Cortex of kidney (tissue), 1 donor: ENCODE measurements around the gene CFAP97.
"Not testable (repeated sequence)": the region's sequence is repeated elsewhere in the genome, so short reads cannot be mapped to it uniquely, and the experiment has no call there.

Experiments used
- DNase-seq: peaks from one replicate; lab custom pipeline; 2025; lab: John Stamatoyannopoulos, UW

Gene CFAP97

DNA sequence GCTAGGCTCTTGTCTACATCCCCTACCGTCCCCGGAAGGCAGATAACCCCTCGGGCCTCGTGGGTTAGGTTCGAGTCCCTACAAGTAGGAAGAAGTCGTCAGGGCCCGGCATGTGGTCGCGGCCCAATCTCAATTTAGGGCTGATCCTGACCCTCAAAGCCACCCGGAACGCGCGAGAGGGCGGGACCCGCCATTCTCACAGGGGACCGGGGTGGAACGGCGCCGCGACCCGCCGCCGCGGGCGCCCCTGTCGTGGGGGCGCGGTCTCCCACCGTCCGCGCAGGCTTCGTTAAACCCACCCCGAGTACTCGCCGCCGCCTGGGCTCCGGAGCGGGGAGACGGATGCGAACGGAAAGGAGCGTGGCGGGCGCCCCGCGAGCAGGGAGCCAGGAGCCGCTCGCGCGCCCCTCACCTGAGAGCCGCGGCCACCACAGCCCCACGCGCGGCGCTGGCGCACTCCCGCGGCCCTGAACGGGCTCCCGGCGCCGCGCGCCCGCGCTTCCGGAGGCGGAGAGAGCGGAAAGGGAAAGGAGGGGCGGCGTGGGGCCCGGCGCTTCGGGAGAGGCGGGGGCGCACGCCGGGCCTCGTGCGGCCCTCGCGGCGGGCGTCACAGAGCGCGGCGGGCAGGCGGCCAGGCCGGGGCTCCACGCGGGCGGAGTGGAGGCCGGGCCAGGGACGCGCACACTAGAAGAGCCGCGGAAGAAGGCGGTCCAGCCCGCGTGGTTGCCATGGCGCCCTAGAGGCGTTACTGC is at the start of gene CFAP97:
TSS of gene CFAP97 (minus strand) at position 515 of the 752 bp plus-strand sequence. CDS start 12,804 bp downstream, outside the sequence.
- peak; percentile 20 for DNase-seq

DNA sequence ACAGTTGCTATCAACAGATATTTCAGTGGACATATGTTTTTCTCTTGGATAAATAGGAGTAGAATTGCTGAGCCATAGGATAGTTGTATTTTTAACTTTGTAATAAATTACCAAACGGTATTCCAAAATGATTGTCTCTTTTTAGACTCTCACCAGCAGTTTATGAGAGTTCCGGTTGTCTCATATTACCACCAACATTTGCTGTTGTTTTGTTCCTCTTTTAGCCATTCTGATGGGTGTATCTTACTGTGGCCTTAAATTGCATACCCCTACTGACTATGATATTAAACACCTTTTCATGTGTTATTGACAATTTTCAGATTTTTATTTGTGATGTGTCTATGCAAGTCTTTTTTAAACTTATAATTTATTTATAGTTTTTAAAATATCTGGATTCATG is 45.3 kb upstream of the CFAP97 start:
- no peak for DNase-seq

DNA sequence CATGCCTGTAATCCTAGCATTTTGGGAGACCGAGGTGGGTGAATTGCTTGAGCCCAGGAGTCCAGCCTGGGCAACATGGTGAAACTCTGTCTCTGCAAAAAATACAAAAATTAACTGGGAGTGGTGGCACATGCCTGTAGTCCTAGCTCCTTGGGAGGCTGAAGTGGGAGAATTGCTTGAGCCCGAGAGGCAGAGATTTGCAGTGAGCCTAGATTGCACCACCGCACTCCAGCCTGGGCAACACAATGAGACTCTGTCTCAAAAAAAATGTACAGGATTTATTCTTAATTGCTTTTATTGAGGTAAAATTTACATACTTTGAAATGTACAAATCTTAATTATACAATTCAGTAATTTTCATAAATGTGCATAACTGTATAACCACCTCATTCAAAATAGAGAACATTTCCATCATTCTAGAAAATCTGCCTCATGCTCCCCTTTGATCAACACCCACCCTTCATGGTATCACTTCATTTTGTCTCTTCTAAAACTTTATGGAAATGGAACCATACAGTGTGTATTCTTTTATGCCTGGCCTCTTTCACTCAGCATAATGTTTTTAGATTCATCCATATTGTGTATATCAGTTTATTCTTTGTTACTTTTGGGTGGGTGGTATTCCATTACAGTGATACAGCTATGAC is 44.7 kb upstream of the CFAP97 start:
- no peak for DNase-seq

DNA sequence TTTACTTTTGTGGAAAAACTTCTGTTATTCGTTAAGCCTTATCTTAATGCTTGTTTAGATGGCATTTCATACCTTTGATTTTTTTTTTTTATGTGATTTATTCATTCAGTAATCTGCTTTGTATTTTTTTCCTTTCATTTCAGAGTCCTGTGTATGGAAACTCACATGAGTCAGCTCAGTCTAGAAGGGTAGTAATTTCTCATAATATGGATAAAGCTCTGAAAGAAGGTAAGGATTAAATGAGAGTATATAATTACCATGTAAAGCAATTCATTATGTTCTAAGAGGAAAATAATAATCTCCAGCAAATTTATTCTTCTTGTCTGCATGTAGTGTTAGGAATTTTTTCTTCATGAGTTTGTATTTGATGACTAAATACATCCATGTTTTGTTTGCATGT is 43.4 kb upstream of the CFAP97 start:
- no peak for DNase-seq

DNA sequence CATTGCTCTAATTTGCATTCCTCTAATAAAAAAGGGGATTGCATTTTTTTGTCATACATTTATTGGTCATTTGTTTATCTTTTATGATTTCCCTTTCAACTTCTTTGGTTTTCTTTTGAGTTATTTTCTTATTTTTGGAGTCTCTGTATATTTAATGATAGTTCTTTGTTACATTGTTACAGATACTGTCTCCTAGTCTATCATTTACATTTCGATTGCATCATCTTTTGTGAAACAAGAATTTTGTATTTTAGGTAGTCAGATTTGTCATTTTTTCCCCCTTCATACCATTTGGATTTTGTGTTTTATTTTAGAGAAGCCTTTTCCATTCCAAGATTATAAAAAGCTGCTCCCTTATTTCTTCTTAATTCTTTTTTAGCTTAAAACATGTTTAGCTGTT is 42.7 kb upstream of the CFAP97 start:
- no peak for DNase-seq

DNA sequence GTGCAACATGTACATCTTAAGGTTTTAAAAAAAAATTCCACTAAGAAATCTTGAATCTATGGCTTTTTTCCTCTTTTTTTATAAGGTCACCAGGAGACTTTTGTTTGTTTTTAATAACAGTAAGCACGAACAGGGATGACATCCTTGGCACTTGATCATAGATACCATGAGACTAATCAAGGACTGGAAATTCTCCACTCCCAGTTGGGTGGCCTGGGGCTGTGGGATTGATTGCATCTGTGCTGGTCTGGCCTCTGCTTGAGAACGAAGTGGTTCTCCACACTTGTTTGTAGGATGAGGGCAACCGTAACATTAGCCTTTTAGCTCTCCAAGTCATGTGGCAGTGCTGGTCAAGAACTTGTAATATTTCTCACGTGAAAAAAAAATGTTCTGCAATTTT is 41.0 kb upstream of the CFAP97 start:
- DNase-seq, result no peak

DNA sequence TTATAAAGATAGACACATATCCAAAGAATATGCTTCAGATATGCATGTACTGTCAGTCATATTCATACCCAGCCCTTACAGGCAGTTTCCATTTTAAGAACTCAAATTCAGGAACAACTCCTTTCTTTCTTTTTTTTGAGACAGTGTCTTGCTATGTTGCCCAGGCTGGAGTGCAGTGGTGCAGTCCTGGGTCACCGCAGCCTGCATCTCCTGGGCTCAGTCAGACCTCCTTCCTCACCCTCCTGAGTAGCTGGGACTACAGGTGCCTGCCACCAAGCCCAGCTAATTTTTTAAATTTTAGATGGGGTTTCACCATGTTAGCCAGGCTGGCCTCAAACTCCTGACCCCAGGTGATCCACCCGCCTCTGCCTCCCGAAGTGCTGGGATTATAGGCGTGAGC is 40.1 kb upstream of the CFAP97 start:
- no peak for DNase-seq

DNA sequence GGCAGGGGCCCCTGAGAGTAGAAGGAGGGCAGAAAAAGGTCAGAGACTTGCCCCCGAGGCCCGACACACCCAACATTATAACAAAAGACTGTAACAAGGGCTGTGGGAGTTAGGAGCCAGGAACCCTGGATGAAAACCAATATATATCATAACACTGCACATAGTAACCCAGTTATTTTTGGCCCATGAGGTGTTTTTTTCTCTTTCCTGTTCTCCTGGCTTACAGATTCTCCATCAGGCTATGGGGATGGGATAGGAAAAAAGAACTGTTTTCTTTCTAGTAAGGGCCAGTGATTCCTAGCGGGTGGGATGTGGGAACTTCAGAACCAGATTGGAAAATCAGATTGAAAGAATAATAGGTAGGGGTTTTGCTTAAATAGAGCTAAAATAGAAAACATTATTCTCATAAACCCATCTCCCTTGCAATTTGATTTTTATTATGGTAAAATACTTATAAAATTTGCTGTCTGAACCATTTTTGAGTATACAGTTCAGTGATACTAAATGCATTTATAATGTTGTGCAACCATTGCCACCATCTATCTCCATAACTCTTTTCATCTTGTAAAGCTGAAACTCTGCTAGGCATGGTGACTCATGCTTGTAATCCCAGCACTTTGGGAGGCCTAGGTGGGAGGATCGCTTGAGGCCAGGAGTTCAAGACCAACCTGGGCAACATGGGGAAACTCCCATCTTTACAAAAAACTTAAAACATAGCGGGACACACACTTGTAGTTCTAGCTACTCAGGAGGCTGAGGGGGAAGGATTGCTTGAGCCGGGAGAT is 39.1 kb upstream of the CFAP97 start:
- DNase-seq, result no peak

DNA sequence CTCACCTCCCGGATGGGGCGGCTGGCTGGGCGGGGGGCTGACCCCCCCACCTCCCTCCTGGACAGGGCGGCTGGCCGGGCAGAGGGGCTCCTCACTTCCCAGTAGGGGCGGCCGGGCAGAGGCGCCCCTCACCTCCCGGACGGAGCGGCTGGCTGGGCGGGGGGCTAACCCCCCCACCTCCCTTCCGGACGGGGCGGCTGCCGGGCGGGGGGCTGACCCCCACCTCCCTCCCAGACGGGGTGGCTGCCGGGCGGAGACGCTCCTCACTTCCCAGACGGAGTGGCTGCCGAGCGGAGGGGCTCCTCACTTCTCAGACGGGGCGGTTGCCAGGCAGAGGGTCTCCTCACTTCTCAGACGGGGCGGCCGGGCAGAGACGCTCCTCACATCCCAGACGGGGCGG is 36.7 kb upstream of the CFAP97 start:
- DNase-seq, result not testable (repeated sequence)

DNA sequence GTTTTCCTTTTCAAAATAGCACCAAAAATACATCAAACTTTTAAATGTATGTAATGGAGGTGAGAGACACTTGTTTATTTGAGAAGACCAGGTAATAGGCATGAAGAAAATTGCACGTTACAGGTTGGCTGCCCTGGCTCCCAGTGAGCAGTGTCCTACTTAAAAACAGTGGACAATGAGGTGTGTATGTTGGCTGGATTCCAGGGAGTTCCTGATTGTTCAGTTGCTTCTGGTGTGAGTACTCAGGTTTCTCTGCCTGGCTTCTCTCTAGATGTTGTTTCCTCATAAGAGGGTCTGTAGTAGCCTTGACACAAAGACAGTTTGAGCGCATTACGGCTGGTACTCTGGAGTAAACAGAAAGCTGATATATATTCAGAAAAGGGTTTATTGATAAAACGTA is 35.0 kb upstream of the CFAP97 start:
- no peak for DNase-seq

DNA sequence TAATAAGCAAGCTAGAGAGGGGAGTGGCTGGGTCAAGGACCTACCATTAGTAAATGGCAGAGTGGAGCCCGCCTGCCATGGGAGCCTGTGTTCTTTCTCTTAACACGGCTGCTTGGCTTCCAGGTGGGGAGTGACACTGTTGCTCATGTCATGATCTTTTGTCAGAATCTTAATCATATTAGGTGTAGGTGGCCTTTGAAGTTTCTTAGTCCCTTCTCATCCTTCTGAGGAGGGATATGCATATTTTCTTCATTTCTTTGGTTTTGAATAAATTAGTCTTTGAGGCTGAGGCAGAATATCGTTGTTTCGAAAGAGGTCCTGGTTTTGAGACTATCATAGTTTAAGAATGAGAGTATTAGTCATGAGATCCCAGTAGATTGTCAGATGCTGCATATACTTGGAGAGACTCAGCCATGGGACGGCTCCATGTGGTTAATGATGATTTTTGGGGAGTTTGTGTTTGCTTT is 34.4 kb upstream of the CFAP97 start:
- DNase-seq, result no peak

DNA sequence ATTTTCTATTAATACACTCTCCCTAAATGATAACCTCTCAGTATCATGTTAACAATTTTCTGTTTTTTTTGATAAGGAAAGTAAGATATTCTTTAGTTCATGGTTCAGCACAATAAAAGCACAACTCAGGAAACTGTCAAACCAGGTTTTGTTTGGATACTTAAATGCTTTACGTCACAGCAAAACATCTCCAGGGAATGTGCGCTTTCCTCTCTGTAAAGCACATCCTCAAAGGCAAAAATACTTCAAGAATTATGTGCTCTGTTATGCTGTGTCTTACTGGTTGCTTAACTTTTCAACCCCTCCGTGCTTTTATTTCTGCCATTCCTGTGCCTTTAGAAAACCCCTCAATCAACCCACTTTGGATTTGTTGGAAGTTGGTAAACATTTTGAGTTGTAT is 33.4 kb upstream of the CFAP97 start:
- no peak for DNase-seq

DNA sequence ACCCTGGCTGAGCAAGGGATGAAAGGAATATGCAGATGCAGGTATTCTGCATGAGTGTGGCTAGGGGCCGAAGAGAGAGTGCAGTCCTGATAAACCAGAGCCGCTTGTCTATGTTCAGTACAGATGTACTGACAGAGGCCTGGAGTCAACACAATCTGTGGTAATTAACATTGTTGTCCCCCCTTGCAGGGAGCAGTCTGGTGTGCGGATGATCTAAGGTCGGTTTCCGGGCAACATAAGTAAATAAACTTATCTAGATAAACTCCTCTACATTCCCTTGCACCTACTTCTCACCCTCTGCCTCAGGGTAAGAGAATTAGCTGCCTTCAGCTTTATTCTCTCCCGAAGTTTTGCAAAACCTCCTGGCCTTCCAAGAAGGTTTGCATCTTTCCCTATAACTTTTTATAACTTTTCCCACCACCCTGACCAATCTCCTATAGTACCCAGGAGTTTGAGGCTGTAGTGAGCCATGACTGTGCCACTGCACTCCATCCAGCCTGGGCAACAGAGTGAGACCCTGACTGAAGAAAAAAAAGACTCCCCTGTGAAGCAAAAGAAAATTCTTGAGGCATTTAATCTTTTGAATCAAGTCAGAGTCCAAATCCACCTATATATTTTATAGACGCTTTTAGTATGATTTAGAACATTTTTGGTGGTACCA is 32.2 kb upstream of the CFAP97 start:
- DNase-seq, result no peak

DNA sequence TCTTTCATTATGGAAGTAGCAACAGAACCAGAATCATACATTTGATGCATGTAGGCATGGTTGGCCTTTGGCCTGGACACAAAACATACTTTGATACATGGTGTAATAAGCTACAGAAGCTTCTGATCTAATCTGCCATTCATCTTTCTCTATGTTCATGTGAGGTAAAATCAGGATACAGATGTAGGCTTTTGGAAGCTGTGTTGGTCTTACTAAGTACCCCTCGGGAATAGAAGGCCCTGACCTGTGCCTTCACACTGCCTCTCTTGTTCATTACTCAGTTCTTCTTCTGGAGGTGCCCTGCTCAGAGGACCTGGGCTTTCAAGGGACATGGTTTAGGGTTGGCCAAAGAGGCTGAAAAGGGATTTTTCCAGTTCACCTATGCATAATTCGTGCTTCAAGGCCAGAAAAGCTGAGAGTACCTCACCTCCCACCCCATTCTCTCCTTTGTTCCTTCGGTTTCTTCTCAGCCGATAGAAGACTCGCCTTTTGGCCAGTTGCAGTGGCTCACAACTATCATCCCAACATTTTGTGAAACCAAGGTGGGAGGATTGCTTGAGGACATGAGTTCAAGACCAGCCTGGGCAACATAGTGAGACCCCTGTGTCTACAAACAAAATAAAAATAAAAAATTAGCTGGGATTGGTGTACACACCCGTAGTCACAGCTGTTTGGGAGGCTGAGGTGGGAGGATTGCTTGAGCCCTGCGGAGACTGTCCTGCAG is 31.5 kb upstream of the CFAP97 start:
- no peak for DNase-seq

DNA sequence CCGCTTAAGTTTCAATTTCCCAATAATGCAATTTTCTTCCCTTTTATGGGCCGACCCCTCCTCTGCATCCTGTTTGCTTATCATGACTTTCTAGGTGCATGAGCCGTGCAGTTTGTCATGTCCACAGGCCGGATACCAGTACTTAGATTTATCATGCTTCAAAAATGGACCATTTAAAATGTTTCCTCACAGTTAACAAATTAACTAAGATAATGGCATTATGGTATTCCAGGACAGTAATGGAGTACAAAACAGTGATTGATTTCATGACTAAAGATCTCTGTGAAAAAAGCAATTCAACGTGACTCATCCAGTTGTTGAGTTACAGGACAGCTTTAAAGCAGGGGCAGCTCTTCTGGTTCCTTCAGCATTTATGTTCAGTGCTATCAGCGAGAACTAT is 28.6 kb upstream of the CFAP97 start:
- DNase-seq, result no peak

DNA sequence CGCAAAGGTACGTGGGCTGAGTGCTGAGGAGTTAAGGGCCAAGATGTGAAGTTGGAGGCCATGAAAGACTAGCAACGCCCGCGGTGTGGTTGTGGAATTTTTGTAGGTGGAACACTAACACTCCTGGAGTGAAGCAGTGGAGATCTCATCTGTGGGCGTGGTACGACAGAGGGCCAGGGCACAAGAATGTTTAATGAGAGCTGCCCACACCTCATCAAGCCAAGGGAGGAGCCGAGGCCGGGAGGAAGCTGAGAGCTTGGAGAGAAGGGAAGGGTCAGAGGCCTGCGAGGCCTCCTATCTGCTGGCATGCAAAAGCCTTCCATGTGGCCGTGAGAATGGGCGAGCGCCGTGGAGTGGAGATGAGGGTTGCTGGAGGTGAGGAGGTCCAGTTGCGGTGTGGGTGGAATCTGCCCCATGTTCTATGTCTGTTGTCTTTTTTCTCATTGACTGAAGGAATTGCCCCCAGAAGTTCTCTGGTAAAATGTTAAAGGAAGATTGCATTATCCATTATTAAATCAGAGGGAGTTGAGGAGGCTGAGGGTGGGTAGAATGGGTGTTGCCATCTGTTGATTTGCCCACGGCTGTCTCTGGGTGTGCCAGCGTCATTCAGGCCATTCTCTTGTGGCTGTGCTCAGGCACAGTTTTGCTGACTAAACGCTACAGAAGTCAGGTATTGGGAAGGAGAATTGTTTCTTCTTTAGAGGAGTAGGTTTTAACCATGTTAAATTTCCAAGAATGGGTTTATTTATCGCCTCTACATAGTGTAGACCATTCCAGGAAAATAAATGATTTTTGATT is 25.4 kb upstream of the CFAP97 start:
- no peak for DNase-seq

DNA sequence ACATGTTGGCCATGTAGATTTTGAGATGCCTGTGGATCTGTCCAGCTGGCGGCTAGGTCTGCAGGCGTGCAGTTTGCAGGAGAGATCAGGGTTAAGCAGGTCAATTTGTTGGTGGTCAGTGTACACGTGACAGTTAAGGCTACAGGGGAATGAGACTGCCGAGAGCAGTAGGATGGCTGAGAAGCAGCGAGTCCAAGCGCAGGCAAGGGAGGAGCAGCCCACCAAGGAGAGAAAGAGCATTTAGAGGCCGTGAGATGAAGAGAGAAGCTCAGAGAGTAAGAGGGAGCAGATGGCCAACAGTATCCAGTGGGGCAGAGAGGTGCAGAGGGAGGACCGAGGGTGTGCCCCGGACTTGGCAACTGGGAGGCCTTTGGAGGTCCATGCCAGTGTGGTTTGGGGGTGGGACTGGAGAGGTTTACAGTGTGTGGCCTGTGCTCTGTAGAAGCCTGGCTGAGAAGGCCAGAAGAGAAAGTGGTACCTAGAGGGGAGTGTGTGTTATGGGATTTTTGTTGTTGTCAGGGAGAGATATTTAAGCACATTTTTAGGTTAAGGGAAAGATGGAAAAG is 24.0 kb upstream of the CFAP97 start:
- DNase-seq, result no peak

DNA sequence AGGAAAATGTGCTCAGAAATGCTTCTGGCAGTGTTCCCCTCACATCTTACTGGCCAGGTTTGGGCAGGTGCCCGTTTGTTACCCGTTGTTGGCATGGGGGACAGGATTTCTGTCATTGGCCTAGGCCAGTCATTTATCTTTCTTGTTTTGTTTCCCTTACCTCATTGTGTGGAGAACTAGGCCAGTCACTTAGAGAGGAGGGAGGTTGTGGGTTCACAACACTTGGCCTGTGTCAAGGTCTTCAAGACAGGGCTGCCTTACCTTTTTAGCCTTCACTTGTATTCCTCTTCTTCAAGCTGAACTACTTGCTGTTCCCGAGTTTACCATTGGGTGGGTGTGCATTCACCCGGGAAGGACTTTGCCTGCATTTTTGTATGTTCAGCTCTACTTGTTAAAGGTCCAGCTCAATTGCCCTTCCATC is 23.3 kb upstream of the CFAP97 start:
- no peak for DNase-seq

DNA sequence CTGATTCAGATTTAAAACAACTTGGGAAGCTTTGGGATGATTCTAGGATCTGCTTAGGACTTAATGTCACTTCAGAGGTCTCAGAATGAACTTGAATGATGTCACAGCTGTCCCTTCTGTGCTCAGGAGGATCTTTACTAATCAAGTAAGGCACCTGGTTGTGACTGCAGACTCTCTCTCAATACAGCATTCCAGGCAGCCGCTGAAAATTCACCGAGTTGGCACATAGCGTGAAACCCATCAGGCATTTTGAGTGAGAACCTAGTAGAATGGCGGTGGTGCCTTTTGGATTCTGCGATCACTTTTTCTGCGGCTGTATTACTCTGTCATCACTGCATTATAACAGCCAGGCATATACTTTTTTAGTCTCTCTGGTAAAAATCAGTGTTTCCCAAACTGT is 22.1 kb upstream of the CFAP97 start:
- no peak for DNase-seq

DNA sequence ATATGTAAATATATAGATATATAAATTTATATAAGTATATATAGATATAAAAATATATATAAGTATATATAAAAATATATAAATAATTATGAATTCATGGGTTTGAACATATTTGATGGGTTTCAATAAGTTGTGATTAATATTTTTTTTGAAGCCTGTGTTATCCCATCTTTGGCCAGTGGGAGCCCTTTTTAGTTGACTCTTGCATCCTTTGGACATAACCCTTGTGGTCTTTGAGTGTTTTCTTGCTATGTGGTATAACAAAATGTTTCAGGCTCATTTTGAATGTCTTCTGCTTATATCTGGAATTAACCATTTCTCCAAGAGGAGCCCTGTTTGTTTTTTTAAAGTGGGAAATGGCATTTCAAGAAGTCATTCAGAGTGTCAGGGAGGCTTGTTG is 20.8 kb upstream of the CFAP97 start:
- no peak for DNase-seq

DNA sequence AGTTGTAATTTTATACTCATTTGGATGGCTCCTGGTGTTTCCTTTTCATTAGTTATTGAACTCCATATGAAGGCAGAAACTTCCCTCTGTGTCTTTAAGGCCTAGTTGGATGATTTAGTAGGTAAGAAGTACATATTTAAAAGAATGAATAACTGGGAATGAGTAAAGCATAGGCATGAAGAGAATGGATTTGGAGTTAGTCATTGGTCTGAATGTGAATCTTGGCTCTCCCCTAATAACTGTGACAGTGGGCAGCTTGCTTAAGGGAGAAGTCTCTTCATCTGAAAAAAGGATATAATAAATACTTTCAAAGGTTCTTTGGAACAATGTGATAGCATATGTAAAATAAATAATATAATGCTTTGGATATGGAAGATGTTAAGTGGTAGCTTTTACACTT is 18.8 kb upstream of the CFAP97 start:
- no peak for DNase-seq
